Measurements from ENCODE around the gene TTLL5.
"Not testable (repeated sequence)": the region's sequence is repeated elsewhere in the genome, so short reads cannot be mapped to it uniquely, and the experiment has no call there.

TTLL5 gene

DNA sequence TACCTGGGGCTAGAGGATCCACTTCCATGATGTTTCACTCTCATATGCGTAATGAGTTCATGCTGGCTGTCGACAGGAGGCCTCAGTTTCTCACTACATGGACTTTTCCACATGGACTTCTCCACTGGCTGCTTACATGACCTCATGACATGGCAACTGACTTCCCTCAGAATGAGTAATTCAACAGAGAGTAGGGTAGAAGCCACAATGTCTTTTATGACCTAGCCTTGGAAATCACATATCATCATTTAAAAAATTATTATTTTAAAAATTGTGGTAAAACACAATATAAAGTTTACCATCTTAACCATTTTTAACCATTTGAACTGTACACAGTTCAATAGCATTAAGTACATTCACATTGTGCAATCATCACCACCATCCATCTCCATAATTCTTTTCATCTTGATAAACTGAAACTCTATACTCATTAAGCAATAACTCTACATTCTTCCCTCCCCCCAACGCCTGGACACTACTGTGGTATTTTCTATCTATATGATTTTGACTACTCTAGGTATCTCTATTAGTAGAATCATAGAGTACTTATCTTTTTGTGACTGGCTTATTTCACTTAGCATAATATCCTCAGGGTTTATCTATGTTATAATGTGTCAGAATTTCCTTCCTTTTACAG is 176.2 kb downstream of the TTLL5 start:
- no peak for DNase-seq

DNA sequence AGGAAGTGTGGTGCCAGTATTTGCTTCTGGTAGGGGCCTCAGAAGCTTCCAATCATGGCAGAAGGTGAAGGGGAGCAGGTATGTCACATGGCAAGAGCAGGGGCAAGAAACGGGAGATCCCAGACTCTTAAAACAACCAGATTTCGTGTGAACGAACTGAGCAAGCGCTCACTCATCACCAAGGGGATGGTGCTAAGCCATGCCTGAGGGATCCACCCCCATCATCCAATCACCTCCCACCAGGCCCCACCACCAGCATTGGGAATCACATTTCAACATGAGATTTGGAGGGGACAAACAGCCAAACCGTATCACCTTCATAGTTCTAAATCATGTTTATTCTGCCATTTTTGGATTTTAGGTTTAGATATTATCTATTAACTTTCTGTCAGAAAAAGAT is 179.9 kb downstream of the TTLL5 start:
- DNase-seq = no peak

GRCh38 chr14:75842551-75842950 is 181.5 kb downstream of the TTLL5 start:
- no peak for DNase-seq

- DNase-seq = no peak
Measured at GRCh38 chr14:75844486-75844885, 183.4 kb downstream of the TTLL5 start.

GRCh38 chr14:75845136-75845804 is 184.2 kb downstream of the TTLL5 start:
- DNase-seq = no peak

DNA sequence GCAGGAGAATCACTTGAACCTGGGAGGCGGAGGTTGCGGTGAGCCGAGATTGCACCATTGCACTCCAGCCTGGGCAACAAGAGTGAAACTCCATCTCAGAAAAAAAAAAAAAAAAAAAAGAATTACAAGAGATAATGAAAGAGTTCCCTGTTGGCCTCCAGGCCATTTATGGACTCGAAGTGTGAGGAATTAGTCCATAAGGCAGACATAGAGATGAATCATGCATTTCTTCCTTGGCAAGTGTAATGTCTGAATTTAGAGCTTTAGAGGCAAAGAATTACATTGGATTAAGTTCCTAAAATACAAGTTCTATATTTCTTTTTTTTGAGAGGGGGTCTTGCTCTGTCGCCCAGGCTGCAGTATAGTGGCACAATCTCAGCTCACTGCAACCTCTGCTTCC is 185.6 kb downstream of the TTLL5 start:
- DNase-seq = not testable (repeated sequence)

DNA sequence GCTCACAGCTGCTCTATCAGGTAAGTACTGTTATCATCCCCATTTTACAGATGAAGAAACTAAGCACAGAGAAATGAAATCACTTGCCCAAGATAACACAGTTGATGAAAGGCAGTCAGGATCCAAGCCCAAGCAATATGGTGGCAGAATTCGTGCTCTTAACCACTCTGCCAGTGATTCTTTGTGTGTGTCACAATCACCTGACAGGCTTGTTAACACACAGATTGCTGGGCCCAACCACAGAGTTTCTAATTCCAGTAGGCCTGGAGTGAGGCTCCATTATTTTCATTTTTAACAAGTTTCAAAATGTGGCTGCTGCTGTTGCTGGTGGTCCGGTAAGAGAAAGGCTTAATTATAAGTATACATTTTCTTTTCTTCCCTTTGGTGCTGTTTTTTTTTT is 186.5 kb downstream of the TTLL5 start:
- no peak for DNase-seq

- no peak for DNase-seq
Measured at GRCh38 chr14:75848167-75848913, 187.3 kb downstream of the TTLL5 start.

DNA sequence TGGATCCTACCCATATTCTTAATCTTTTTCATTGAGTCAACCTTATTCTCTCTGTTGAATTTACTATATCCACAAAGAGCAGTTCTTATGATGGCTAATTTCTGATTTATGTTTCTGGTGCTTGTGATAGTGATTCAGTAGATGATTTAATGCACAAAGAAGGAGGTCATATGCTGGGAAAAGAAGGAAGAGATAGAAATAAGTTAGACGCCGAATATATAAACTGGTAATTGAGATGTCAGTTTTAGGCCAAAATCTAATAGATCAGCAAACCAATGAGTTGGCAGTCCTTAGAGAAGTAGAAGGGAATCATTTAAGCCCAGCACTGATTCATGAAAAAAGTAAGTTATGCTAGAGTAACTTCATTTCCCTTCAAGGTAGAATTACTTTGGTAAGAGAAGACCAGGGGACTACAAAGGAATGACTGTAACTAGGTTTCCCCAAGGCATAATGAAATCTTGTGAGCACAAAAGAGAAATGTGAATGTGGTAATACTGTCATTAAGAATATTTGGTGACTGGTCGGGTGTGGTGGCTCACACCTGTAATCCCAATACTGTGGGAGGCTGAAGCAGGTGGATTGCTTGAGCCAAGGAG is 188.4 kb downstream of the TTLL5 start:
- no peak for DNase-seq

DNA sequence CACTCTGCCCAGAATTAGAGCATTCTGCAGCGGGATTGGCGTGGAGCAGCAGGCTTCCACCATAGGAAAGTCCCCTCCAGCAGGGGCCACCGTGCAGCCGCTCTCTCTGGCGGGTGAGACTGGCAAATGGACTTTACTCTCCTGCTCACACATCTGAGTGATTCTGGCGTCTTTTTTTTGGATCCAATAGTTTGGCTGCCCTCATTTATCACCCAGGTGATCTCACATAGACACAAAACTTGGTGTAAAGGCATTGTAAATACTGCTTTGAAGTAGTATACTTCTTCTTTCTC is 190.5 kb downstream of the TTLL5 start:
- no peak for DNase-seq

DNA sequence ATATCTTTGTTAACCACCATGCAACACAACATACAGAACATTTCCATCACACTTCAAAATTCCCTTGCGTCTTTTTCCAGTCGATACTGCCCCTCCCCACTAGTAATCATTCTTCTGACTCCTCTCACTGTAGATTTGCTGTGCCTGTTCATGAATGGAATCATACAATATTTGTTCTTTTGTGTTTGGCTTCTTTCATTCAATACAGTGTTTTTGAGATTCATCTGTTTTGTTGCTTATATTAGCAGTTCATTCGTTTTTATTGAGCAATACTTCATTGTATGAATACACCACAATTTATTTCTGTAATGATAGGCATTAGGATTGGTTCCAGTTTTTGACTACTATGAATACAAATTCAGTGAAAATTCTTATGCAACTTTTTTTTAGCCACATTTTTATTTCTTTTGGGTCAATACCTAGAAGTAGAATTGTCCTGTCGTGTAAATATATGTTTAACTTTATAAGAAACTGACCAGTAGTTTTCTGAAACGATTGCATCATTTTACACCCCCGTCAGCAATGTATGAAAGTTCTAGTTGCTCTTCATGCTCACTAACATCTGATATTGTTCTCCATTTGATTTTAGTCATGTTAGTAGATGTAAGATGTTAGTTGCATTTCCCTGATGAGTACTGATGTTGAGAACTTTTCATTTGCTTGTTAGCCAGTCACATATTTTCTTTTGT is 193.2 kb downstream of the TTLL5 start:
- no peak for DNase-seq

DNA sequence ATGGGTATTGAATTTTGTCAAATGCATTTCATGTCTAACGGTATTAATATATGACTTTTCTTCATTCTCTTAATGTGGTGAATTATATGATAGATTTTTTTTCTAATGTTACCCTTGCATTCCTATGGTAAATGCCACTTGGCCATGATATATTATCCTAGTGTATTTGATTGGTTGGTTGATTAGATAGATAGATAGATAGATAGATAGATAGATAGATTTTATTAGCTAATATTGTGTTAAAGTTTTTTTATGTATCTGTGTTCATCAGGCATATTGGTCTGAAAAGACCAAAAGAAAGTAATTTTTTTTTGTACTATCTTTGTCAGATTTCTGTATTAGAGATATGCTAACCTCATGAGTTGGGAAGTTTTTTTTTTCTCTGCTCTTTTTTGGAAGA is 196.2 kb downstream of the TTLL5 start:
- DNase-seq = no peak

- DNase-seq = no peak
Measured at GRCh38 chr14:75858362-75858761, 197.3 kb downstream of the TTLL5 start.

DNA sequence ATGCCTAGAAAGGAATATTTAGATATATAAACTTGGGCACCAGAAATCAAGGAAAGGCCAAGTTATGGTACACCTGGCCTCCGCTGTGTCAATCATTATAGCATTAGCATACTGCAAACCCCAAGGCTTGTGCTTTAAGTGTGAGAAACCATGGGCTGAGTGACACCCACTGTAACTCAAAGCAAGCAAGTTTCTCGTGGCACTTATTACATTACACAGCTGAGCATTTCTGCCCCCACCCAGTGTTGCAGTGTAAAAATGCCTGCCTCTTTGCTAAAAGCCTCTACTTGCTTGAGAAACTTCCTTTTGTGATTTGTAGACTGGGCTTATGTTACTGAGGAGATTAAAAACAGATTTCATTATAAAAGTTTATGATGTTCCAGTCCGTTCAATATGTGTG is 198.7 kb downstream of the TTLL5 start:
- DNase-seq = no peak

DNA sequence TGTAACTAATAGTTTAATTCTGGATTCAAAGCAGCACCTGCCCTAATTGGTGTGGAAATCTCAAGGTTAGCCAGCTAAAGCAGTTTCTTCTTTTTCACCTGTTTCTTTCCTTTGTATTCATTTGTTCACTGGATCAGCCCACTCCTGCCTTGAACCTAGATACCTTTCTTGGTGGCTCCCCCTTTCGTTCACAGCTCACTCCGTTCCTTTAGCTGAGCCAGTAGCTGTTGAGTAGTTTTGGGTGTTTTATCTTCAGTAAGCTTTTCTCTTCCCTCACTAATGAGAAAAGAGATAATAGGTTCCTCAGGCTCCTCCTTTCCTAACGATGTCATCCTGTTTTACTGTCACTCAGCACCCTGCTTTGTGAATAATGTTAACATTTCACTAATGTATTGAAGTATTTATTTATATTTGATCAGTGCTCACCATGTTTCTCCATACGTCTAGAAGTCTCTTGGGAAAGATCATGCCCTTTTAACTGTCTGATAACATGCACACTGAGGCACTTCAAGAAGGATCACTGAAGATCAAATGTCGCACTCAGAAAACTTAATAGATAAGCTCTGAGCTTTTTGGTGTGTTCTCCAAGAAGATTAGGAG is 199.6 kb downstream of the TTLL5 start:
- DNase-seq = no peak

DNA sequence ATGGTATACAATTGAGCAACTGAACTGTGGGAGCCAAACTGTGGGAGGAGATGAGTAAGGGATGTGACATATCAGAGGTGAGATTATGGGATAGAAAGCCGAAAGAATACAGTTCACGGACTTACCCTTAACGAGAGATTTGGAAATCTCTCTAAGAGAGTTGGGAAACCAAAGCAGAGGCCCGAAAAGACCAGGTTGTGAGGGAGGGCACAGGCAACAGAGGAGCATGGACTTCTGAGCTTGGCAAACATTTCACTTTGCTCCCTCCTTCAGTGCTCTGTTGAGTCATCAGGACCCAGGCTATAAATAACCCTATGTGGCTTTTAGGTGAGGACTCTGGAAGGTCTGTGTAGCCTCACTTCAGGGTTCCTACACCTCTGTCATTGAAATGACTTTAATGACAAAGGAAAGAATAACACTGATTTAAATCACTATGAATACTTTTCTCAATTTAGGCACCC is 200.1 kb downstream of the TTLL5 start:
- no peak for DNase-seq

DNA sequence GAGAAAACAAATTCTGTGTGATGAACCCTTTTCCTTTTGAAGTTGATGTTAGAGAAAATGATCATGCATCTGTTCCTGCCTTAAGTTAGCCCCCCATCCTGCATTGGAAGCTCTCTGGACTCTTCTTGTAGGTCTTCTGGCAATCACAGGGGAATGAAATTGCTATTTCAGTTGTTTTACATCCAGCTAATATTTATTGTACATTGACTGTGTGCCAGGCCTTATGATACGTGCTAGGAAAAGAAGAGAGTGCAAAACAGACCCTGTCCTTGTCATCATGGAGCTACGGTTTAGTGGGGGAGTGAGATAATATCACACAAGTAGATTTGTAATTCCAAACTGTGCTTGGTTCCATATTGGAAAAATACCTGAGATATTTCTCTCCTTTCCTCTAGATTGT is 202.2 kb downstream of the TTLL5 start:
- DNase-seq = no peak

DNA sequence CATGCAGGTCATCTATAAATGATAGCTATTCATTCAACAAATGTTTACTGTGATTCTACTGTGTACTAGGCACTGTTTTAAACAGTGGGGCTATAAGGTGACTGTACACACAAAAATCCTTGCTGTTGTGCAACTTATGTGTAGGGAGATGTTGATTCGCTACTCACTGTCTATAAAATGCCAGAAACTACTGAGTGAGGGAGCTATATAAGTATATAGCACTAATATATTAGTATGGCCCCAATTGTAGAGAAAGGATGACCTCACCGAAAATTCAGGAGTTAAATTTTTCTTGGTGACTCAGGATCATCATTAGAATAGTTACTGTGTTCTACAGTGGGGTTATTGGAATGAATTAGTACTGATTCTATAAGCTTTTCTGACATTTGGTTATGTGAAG is 203.3 kb downstream of the TTLL5 start:
- no peak for DNase-seq

- no peak for DNase-seq
Measured at GRCh38 chr14:75865531-75865930, 204.5 kb downstream of the TTLL5 start.

DNA sequence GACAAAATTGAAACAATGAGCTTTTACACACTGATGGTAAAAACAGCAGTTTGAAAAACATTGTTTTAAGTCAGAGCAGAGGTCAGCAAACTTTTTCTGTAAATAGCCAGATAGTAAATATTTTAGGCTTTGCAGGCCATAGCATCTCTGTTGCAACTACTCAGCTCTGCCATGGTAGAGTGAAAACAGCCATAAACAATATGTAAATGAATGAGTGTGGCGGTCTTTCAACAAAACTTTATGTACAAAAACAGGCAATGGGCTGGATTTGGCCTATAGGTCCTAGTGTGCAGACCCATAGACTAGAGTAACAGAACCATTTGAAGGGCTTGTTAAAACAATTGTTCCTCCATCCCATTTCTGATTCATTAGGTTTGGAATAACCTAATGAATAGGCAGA is 205.9 kb downstream of the TTLL5 start:
- DNase-seq = no peak

DNA sequence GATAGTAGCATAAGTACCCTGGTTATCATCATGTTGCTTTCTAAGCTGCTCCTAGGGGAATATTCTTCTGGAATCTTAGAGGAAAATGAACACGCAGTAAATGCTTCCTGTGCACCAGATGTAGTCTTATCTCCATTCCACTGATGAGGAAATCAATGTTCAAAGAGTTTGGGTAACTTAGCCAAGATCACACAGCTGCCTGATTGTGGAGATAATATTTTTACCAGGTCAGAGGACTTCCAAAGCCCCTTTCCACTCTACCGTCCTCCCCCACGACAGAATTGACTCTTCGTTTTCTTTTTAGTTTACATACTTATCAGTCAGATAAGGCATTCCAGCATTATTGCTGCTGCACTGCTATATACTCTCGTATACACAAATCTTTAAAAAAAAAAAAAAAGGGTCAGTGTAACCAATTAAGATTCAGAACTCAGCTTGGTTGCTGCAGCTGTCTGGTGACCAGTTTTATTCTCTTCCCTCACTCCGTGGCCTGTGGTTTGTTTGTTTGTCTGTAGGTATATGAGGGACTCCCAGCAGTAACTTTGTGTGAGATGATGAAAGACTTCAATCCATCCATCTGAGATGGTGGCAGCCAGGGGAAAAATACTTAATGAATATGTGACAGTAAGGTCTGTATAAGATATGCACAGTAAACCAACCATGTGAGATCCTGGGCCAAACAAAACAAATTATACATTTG is 210.3 kb downstream of the TTLL5 start:
- peak in 1 of 5 experiments; percentile 35 for DNase-seq

DNA sequence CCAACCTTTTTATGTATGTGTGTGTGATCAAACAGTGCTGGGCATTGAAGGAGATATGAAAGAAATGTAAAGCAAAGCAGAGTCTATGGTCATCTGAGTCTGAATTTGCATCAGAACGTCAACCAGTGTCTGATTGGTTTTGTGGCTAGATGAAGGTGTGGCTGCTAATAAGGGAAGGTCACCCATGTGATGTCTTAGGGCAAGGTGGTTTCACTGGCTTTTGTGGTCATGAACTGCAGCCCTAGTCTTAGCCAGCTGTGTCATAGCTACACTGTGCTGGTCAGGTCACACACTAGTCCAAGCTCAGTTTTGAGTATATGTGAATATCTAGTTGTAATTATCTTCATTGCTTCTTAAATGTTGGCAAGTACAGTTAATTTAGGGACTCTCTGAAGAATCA is 214.9 kb downstream of the TTLL5 start:
- no peak for DNase-seq

Measured in T-helper 2 cell (primary cell).